Umbilical cord (tissue), 2 donors: Measurements from ENCODE around the gene TLCD2. TPM values are rescaled to one million over a fixed set of nuclear protein-coding genes. Genes with fewer than 3 reads are reported as not detected.
"Not testable (repeated sequence)": the region's sequence is repeated elsewhere in the genome, so short reads cannot be mapped to it uniquely, and the experiment has no call there.

Experiments
- DNase-seq: peaks from one replicate; pipeline ENCODE4 v3.0.0-alpha.2; 2015; ENCODE audit warnings: low spot score
- total RNA-seq: library from RNA; depleted of rRNA; stranded (reverse); fragments of >200 nt; gene quantifications from one replicate; pipeline ENCODE4 v1.2.3, GENCODE V29; 2014; ENCODE audit warnings: low replicate concordance; ENCODE audit not compliant: insufficient read depth

Gene TLCD2
- total RNA-seq, 1 donor from 2014 or later = 5.8 TPM

DNA sequence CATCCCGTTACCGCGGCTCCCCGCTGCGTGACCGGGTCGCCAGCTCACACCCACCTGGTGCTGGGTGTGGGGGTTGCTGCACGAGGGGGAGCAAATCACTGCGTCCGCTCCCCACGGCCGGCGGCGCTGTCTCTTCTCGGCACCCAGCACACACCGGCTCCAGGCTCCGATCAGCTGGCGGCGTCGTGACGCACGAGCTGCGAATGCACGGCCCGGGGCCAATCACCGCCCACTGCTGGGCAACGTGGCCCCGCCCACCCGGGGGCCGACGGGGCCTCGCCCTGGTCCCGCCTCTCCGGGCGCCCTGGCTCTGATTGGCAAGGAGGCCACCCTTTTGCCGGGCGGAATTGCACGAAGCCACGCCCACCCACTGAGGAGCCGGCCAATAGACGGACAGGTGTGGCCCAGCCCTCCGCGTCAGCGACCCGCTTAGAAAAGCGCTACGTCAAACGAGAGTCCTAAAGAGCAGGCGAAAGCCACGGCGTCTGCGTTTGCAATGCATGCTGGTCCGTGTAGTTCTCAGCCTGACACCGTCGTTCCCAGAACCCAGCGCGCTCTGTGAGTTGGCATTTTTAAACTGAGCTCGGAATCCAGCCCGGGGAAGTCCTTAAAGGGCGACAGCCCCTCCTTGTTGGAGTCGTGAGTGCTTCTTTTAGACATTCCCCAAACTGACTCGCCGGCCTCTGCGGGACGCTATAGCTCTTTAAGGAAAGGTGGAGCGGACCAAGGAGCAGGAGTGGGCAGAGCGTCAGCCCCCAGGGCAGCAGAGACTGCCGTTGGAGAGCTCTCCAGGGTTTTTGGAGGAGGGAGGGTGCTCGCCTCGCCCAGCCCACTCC, 6.1 kb upstream of the TLCD2 start:
- DNase-seq = peak; percentile 100

DNA sequence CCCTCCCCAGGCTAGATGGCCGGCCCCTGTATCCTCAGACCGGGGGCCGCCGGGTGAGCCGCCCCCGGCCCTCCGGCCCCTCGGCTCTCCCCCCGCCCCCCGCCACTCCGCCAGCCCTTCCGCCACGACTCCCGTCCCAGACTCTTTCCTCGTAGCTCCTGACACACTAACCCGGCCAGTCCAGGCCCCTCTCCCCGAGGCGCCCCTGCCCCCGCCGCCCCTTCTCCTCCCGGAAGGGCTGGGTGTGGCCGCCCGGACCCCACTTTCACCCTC, 5.6 kb upstream of the TLCD2 start:
- DNase-seq = no peak

GRCh38 chr17:1714980-1715802, 5.0 kb upstream of the TLCD2 start:
- DNase-seq = peak; percentile 92

GRCh38 chr17:1714427-1714979, 4.3 kb upstream of the TLCD2 start:
- peak; percentile 99 for DNase-seq

- DNase-seq = peak; percentile 51
Measured at GRCh38 chr17:1713878-1714426, 3.8 kb upstream of the TLCD2 start.

DNA sequence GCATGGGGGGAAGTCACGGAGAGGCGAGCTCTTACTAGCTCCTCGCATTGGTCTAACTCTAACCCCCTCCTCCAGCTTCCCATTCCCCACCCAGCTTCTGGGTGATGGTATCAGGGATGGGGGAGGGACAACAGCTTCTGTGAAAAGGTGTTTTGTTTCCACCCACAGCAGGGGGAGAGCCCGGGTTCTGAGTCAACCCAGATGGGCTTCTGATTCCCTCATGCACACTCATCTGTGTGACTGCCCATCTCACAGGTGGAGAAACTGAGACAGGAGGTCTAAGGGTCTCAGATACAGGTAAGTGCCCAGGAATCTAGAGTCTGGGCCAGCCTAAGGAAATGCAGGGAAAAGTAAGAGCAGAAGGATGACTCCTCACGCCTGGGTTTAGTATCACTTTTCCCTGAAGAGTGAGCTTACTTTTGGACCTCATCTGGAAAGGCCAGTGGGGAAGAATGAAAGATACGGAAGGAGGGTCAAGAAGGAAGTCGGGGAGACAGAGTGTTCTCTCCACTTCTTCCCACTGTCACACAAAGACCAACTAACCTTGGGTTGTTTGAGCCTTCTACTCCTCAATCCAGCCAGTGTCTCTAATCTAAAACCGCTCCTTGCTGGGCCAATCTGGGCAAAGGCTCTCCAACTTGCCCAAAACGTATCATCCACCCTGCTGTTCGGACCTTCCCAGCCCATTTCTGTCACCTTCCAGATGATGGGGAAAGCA, 3.1 kb upstream of the TLCD2 start:
- no peak for DNase-seq

- no peak for DNase-seq
Measured at GRCh38 chr17:1712271-1712670, 2.1 kb upstream of the TLCD2 start.

DNA sequence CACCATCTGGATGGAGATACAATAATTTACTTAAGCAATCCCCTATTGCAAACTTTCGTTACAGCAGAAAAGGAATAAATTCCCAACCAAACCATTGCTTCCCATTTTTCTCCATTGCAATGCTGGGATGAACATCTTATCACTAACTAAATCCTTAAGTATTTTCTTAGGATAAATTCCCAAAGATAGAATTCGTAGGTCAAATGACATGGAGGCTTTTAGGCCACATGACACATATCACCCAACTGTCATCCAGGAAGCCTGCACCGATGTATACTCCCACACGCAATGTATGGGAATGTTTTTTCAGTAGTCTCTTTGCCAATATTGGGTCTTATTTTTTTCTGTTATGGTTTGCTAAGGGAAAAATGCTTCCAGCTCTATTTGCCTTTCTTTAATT, 1.6 kb upstream of the TLCD2 start:
- DNase-seq = no peak

DNA sequence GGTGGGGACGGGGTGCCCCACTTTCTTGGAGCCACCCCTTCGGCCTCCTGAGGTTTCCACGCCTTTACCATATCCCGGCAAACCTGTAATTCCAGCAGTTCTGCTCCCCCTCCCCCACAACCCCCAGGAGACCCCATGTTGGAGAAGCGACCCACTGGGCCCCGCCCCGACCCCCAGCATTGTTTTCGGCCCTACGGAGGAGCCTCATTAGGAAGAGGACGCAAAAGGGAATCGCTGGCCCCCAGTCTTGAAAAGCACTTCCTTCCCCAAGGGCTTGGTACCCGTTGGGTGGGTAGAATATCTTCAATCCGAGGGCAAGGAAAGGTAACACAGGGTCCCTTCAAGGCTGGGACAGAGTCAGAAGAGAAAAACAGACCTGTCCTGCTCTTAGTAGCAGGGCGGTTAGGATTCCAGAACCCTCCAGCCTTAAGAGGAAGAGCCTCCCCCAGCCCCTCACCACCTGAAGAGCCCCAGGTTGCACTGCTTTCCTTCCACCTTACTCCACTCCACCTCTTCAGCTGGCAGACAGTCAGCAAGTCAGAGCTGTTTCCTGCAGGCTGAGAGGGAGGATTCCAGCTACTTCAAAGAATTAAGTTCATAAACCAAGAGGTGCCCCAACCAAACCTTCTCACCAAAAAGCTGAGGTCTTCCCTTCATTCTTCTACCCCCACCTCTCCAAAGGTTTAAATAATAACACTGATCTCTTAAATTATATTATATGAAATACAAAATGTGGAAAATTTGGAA, 803 bp upstream of the TLCD2 start:
- no peak for DNase-seq

GRCh38 chr17:1709403-1709951, 700 bp downstream of the TLCD2 start:
- DNase-seq = no peak

GRCh38 chr17:1708791-1709346, 1.3 kb downstream of the TLCD2 start:
- not testable (repeated sequence) for DNase-seq

- no peak for DNase-seq
Measured at GRCh38 chr17:1707107-1707506, 3.1 kb downstream of the TLCD2 start.

DNA sequence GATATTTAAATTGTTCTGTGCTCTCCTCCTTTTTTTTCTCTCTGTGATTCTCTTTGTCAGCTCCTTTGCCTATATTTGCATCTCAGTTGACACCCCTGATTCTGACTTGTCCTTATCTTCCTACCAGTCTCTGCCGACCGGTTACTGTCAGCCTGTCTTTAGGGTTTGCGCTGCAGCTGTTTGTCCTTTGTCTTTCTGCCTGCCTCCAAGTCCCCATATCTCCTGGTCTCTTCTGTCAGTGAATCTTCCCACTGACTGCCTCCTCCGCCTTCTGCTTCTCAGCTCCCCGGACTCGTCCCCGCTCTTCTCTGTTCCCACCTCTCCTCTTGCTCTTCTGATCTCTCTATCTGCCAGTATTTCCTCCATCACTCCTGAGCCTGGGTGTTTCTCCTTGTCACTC, 5.2 kb downstream of the TLCD2 start:
- no peak for DNase-seq

GRCh38 chr17:1703063-1703462, 7.1 kb downstream of the TLCD2 start:
- no peak for DNase-seq

- DNase-seq = not testable (repeated sequence)
Measured at GRCh38 chr17:1699891-1700290, 10.3 kb downstream of the TLCD2 start.

- DNase-seq = no peak
Measured at GRCh38 chr17:1697681-1698080, 12.5 kb downstream of the TLCD2 start.

DNA sequence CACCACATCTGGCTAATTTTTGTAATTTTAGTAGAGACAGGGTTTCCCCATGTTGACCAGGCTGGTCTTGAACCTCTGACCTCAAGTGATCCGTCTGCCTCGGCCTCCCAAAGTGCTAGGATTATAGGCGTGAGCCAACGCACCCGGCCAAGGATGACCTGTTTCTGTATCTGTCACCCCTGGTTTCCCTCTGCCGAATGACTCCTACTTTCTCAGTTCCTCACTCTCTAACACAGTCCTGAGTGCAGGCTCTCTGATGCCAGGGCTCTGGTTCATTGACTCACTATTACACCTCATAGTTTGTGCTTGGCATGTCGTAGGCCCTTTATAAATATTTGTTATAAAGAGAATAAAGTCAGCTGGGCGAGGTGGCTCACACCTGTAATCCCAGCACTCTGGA, 14.8 kb downstream of the TLCD2 start:
- no peak for DNase-seq

GRCh38 chr17:1693339-1693738, 16.8 kb downstream of the TLCD2 start:
- no peak for DNase-seq

DNA sequence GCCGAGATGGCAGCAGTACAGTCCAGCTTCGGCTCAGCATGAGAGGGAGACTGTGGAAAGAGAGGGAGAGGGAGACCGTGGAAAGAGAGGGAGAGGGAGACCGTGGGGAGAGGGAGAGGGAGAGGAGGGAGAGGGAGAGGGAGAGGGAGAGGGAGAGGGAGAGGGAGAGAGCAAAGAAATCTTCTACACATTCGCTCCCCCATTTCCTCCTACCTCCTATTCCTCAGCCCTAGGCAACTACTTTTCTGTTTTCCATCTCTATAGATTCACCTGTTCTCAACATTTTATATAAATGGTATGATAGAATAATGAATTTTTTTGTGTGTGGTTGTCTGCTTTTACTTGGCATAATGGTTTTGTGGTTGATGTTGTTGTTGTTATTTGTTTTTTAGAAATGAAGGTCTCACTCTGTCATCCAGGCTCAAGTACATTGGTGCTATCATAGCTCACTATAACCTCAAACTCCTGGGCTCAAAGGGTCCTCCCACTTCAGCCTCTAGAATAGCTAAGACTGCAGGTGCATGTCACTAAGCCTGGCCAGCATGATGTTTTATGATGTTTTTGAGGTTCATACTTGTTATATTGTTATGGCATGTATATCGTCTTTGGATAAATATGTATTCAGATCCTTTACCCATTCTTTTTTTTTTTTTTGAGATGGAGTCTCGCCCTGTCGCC, 19.5 kb downstream of the TLCD2 start:
- DNase-seq = no peak

GRCh38 chr17:1688405-1688804, 21.8 kb downstream of the TLCD2 start:
- DNase-seq = not testable (repeated sequence)
